MM.1S (cell line): ENCODE results near the gene SYNRG.

ENCODE experiments used
- DNase-seq: peaks from one replicate; pipeline ENCODE4 v3.0.0-alpha.2; 2015
- H2AFZ ChIP-seq: fragments of 300-600 bp; sonication (generic); 2 replicates; pipeline ENCODE4 v1.6.0; 2016; ENCODE audit warnings: antibody characterized with exemption, low read length
- H3F3A ChIP-seq: fragments of 300-600 bp; sonication (generic); 2 replicates; pipeline ENCODE4 v1.6.1; 2016; ENCODE audit warnings: mild to moderate bottlenecking, antibody characterized with exemption, low read length, moderate library complexity, mixed read lengths; ENCODE audit not compliant: insufficient read depth
- H3K27ac ChIP-seq: fragments of 300-600 bp; sonication (generic); 2 replicates; pipeline ENCODE4 v1.5.1; 2016; ENCODE audit warnings: mild to moderate bottlenecking, low read length
- H3K27me3 ChIP-seq: fragments of 300-600 bp; sonication (generic); replicated peaks from 2 replicates; pipeline ENCODE4 v1.6.0; 2016; ENCODE audit warnings: low read length; ENCODE audit not compliant: insufficient read depth
- H3K36me3 ChIP-seq: fragments of 300-600 bp; sonication (generic); replicated peaks from 2 replicates; pipeline ENCODE4 v1.6.1; 2016; ENCODE audit warnings: mild to moderate bottlenecking, low read length, mixed read lengths; ENCODE audit not compliant: insufficient read depth
- H3K4me1 ChIP-seq: fragments of 300-600 bp; sonication (generic); 2 replicates; pipeline ENCODE4 v1.6.1; 2016; ENCODE audit warnings: low read length, mixed read lengths
- H3K4me2 ChIP-seq: fragments of 300-600 bp; sonication (generic); 2 replicates; pipeline ENCODE4 v1.6.0; 2016; ENCODE audit warnings: low read depth, low read length
- H3K4me3 ChIP-seq: fragments of 300-600 bp; sonication (generic); 2 replicates; pipeline ENCODE4 v1.5.1; 2016; ENCODE audit warnings: low read length, mixed read lengths
- H3K79me2 ChIP-seq: fragments of 300-600 bp; sonication (generic); 2 replicates; pipeline ENCODE4 v1.6.1; 2016; ENCODE audit warnings: mixed run types, low read length, mixed read lengths
- H3K9ac ChIP-seq: fragments of 300-600 bp; sonication (generic); 2 replicates; pipeline ENCODE4 v1.6.1; 2016; ENCODE audit warnings: low read length, mixed read lengths
- H3K9me2 ChIP-seq: fragments of 300-600 bp; sonication (generic); replicated peaks from 2 replicates; pipeline ENCODE4 v1.6.1; 2016; ENCODE audit warnings: mild to moderate bottlenecking, low read length, mixed read lengths; ENCODE audit not compliant: insufficient read depth
- H3K9me3 ChIP-seq: fragments of 300-600 bp; sonication (generic); replicated peaks from 2 replicates; pipeline ENCODE4 v1.6.1; 2016; ENCODE audit warnings: mild to moderate bottlenecking, low read length, mixed read lengths; ENCODE audit not compliant: insufficient read depth
- H4K20me1 ChIP-seq: fragments of 300-600 bp; sonication (generic); 2 replicates; pipeline ENCODE4 v1.6.1; 2016; ENCODE audit warnings: mild to moderate bottlenecking, low read length, moderate library complexity, mixed read lengths; ENCODE audit not compliant: insufficient read depth
- EZH2 ChIP-seq: fragments of 300-600 bp; sonication (generic); optimal IDR thresholded peaks from 2 replicates; pipeline ENCODE3; 2017; ENCODE audit warnings: low read depth, mild to moderate bottlenecking, antibody characterized with exemption, low read length, mixed read lengths
- EZH2phosphoT487 ChIP-seq: fragments of 300-600 bp; sonication (generic); IDR thresholded peaks from 2 replicates; pipeline ENCODE4 v1.6.1; 2018; ENCODE audit warnings: antibody characterized with exemption, low read length
- TF ChIP-seq, protein P1 (sequence below): fragments of 300-600 bp; sonication (generic); IDR thresholded peaks from 2 replicates; pipeline ENCODE4 v1.5.1; 2016; ENCODE audit warnings: antibody characterized with exemption, low read length, mixed read lengths

SYNRG gene

DNA sequence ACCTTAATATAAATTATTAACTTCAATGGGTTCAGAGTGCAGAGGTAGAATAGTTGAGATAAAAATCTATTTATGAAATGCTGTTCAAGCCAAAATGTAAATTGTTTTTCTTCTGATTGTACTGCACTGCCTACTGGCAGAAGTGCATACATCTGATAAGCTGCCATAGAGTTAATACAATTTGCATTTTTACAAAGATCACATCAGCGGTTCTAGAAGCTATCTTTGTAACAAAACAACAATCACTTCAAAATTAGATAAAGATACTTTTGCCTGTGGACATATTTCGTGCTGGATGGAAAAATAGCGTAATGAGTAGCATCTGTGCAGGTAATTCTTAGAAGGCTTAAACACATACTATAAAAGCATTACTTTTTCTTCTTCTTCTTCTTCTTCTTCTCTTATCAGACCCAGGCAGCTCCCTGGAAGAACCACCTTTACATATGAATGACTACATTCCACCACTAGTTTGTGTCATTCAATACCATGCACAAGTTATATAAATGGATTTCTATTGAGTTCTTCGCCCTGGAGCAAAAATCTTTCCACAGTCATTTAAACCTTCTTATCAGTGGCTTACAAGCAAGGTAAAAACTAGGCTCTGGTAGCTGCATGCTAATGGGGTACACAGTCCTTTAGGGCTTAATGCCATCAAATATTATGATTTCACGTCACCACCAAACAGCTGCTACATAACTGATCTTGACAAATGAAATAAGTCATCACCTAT is 47.0 kb downstream of the SYNRG start:
- Histone ChIP-seq H3K4me2 (no peak overlapping the region), H3K36me3 (peaks cover 12% of the 10 kb centered on the region; the same call in 1 of the 2 replicates)
- no peak for DNase-seq

GRCh38 chr17:37558299-37558698 is 50.9 kb downstream of the SYNRG start:
- H3K36me3 ChIP-seq = peaks cover 9% of the 10 kb centered on the region; the same call in 1 of the 2 replicates
- no peak overlapping the region for H3K4me3 ChIP-seq
- no peak overlapping the region for H3K9ac ChIP-seq

More for the DNA sequence above, 47.0 kb downstream of the SYNRG start:
- Histone ChIP-seq H3K79me2 (peaks cover 4% of the 10 kb centered on the region; the same call in 1 of the 2 replicates), H4K20me1 (no peaks in the 10 kb centered on the region), H3K9ac (no peak overlapping the region), H3F3A (0 out of 2 replicates have a peak, but pooled peaks cover 3% of the 10 kb centered on the region), H3K9me2 (no peaks in the 10 kb centered on the region), H3K27ac (no peak overlapping the region), H3K27me3 (no peaks in the 10 kb centered on the region), H3K9me3 (no peaks in the 10 kb centered on the region), H3K4me1 (no peaks in the 10 kb centered on the region), H3K4me3 (no peak overlapping the region), H2AFZ (no peak overlapping the region)
- TF ChIP-seq, protein P1, sequence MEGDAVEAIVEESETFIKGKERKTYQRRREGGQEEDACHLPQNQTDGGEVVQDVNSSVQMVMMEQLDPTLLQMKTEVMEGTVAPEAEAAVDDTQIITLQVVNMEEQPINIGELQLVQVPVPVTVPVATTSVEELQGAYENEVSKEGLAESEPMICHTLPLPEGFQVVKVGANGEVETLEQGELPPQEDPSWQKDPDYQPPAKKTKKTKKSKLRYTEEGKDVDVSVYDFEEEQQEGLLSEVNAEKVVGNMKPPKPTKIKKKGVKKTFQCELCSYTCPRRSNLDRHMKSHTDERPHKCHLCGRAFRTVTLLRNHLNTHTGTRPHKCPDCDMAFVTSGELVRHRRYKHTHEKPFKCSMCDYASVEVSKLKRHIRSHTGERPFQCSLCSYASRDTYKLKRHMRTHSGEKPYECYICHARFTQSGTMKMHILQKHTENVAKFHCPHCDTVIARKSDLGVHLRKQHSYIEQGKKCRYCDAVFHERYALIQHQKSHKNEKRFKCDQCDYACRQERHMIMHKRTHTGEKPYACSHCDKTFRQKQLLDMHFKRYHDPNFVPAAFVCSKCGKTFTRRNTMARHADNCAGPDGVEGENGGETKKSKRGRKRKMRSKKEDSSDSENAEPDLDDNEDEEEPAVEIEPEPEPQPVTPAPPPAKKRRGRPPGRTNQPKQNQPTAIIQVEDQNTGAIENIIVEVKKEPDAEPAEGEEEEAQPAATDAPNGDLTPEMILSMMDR = no peak
- TF ChIP-seq EZH2 (no peak), EZH2phosphoT487 (no peak)

GRCh38 chr17:37557482-37557881 is 51.7 kb downstream of the SYNRG start:
- Histone ChIP-seq H3K4me2 (no peak overlapping the region), H3K9ac (no peak overlapping the region), H3K27ac (no peak overlapping the region), H3K79me2 (peaks cover 12% of the 10 kb centered on the region), H3K27me3 (no peaks in the 10 kb centered on the region), H3F3A (0 out of 2 replicates have a peak, but pooled peaks cover 3% of the 10 kb centered on the region), H3K36me3 (peaks cover 13% of the 10 kb centered on the region), H2AFZ (no peak overlapping the region), H3K4me1 (no peaks in the 10 kb centered on the region), H3K4me3 (no peak overlapping the region), H4K20me1 (no peaks in the 10 kb centered on the region), H3K9me2 (no peaks in the 10 kb centered on the region), H3K9me3 (no peaks in the 10 kb centered on the region)
- DNase-seq = no peak
- TF ChIP-seq EZH2phosphoT487 = no peak
- TF ChIP-seq EZH2 = no peak
- TF ChIP-seq, protein P1 = no peak

More at GRCh38 chr17:37558299-37558698, 50.9 kb downstream of the SYNRG start:
- Histone ChIP-seq H3F3A (0 out of 2 replicates have a peak, but pooled peaks cover 3% of the 10 kb centered on the region), H3K27ac (no peak overlapping the region), H3K9me2 (no peaks in the 10 kb centered on the region), H3K4me1 (no peaks in the 10 kb centered on the region), H3K27me3 (no peaks in the 10 kb centered on the region), H3K9me3 (no peaks in the 10 kb centered on the region), H3K4me2 (no peak overlapping the region), H3K79me2 (peaks cover 5% of the 10 kb centered on the region), H2AFZ (no peak overlapping the region), H4K20me1 (no peaks in the 10 kb centered on the region)
- TF ChIP-seq, protein P1 = no peak
- TF ChIP-seq EZH2 = no peak
- no peak for TF ChIP-seq EZH2phosphoT487
- DNase-seq = no peak
